ENCODE measurements around the gene P2RX4.

DNA sequence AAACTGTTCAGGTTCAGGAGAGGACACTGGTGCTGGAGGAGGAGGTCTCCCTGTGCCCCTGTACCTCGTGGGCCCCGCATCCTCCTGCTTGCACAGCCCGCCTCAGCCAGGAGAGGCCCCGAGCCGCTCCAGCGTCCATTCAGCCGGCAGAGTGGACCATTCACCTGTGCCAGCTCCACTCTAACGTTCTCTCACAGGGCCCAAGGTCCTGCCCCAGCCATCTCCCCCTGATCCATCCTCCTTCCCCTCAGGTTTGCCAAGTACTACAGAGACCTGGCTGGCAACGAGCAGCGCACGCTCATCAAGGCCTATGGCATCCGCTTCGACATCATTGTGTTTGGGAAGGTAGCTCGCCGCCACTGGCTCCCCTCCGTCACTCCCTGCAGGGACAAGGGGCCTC lies 22.2 kb downstream of the P2RX4 start:
- TF ChIP-seq GABPA (IDR thresholded peaks at IDR 0.05 in 1 of 2, conservative IDR thresholded peaks at IDR 0.05 in 1 of 2) = no peak
- TF ChIP-seq, protein P1, sequence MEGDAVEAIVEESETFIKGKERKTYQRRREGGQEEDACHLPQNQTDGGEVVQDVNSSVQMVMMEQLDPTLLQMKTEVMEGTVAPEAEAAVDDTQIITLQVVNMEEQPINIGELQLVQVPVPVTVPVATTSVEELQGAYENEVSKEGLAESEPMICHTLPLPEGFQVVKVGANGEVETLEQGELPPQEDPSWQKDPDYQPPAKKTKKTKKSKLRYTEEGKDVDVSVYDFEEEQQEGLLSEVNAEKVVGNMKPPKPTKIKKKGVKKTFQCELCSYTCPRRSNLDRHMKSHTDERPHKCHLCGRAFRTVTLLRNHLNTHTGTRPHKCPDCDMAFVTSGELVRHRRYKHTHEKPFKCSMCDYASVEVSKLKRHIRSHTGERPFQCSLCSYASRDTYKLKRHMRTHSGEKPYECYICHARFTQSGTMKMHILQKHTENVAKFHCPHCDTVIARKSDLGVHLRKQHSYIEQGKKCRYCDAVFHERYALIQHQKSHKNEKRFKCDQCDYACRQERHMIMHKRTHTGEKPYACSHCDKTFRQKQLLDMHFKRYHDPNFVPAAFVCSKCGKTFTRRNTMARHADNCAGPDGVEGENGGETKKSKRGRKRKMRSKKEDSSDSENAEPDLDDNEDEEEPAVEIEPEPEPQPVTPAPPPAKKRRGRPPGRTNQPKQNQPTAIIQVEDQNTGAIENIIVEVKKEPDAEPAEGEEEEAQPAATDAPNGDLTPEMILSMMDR (IDR thresholded peaks at IDR 0.05; ENCODE audit: low read depth, low read length, missing input control) = no peak
- no peak for TF ChIP-seq MAX (IDR thresholded peaks at IDR 0.05)

All from liver (tissue), 3 donors.